ENCODE data around the gene OR2A25.
"Not testable (repeated sequence)": the region's sequence is repeated elsewhere in the genome, so short reads cannot be mapped to it uniquely, and the experiment has no call there.

The OR2A25 gene

GRCh38 chr7:144035385-144035784, 34.2 kb upstream of the OR2A25 start:
- no peak overlapping the region for H3K4me3 ChIP-seq (ENCODE audit: low read depth in 1 of 2, low read length in 2 of 2)
- H3K9me3 ChIP-seq (ENCODE audit: control insufficient read depth in 1 of 2, low read length in 2 of 2), result no peaks in the 10 kb centered on the region
- no peaks in the 10 kb centered on the region for H3K4me1 ChIP-seq (ENCODE audit: control insufficient read depth in 1 of 2, insufficient read depth in 2 of 2, low read length in 2 of 2)
- H3K27me3 ChIP-seq (ENCODE audit: low read depth, low read length), result no peaks in the 10 kb centered on the region
- H3K36me3 ChIP-seq (ENCODE audit: control insufficient read depth in 1 of 2, insufficient read depth in 2 of 2, low read length in 2 of 2), result no peaks in the 10 kb centered on the region
- H3K27ac ChIP-seq (ENCODE audit: low read length), result no peak overlapping the region

GRCh38 chr7:144036302-144036885, 33.2 kb upstream of the OR2A25 start:
- Histone ChIP-seq H3K36me3 (ENCODE audit: control insufficient read depth in 1 of 2, insufficient read depth in 2 of 2, low read length in 2 of 2) (no peaks in the 10 kb centered on the region), H3K9me3 (ENCODE audit: control insufficient read depth in 1 of 2, low read length in 2 of 2) (no peaks in the 10 kb centered on the region), H3K4me3 (ENCODE audit: low read depth in 1 of 2, low read length in 2 of 2) (no peak overlapping the region), H3K4me1 (ENCODE audit: control insufficient read depth in 1 of 2, insufficient read depth in 2 of 2, low read length in 2 of 2) (no peaks in the 10 kb centered on the region), H3K27me3 (ENCODE audit: low read depth, low read length) (no peaks in the 10 kb centered on the region), H3K27ac (ENCODE audit: low read length) (no peak overlapping the region)

GRCh38 chr7:144037414-144038035, 32.1 kb upstream of the OR2A25 start:
- H3K4me1 ChIP-seq (ENCODE audit: control insufficient read depth in 1 of 2, insufficient read depth in 2 of 2, low read length in 2 of 2), result no peaks in the 10 kb centered on the region
- no peak overlapping the region for H3K4me3 ChIP-seq (ENCODE audit: low read depth in 1 of 2, low read length in 2 of 2)
- H3K36me3 ChIP-seq (ENCODE audit: control insufficient read depth in 1 of 2, insufficient read depth in 2 of 2, low read length in 2 of 2), result no peaks in the 10 kb centered on the region
- H3K27me3 ChIP-seq (ENCODE audit: low read depth, low read length), result no peaks in the 10 kb centered on the region
- no peaks in the 10 kb centered on the region for H3K9me3 ChIP-seq (ENCODE audit: control insufficient read depth in 1 of 2, low read length in 2 of 2)
- no peak overlapping the region for H3K27ac ChIP-seq (ENCODE audit: low read length)

- Histone ChIP-seq H3K36me3 (ENCODE audit: control insufficient read depth in 1 of 2, insufficient read depth in 2 of 2, low read length in 2 of 2) (no peaks in the 10 kb centered on the region), H3K27me3 (ENCODE audit: low read depth, low read length) (no peaks in the 10 kb centered on the region), H3K4me3 (ENCODE audit: low read depth in 1 of 2, low read length in 2 of 2) (no peak overlapping the region), H3K4me1 (ENCODE audit: control insufficient read depth in 1 of 2, insufficient read depth in 2 of 2, low read length in 2 of 2) (no peaks in the 10 kb centered on the region), H3K9me3 (ENCODE audit: control insufficient read depth in 1 of 2, low read length in 2 of 2) (no peaks in the 10 kb centered on the region), H3K27ac (ENCODE audit: low read length) (no peak overlapping the region)
Measured at GRCh38 chr7:144038887-144039286, 30.7 kb upstream of the OR2A25 start.

GRCh38 chr7:144048648-144049047, 21.0 kb upstream of the OR2A25 start, which contains the start of gene OR2A5:
TSS of gene OR2A5 (plus strand) at chr7:144048948. CDS start at chr7:144050402, 1,454 bp downstream.
- H3K36me3 ChIP-seq (ENCODE audit: control insufficient read depth in 1 of 2, insufficient read depth in 2 of 2, low read length in 2 of 2), result no peaks in the 10 kb centered on the region
- no peaks in the 10 kb centered on the region for H3K27me3 ChIP-seq (ENCODE audit: low read depth, low read length)
- no peak within 1 kb of the TSS for H3K27ac ChIP-seq (ENCODE audit: low read length)
- H3K4me1 ChIP-seq (ENCODE audit: control insufficient read depth in 1 of 2, insufficient read depth in 2 of 2, low read length in 2 of 2), result no peaks in the 10 kb centered on the region
- H3K4me3 ChIP-seq (ENCODE audit: low read depth in 1 of 2, low read length in 2 of 2), result no peak within 1 kb of the TSS
- no peaks in the 10 kb centered on the region for H3K9me3 ChIP-seq (ENCODE audit: control insufficient read depth in 1 of 2, low read length in 2 of 2)

- H3K9me3 ChIP-seq (ENCODE audit: control insufficient read depth in 1 of 2, low read length in 2 of 2), result no peaks in the 10 kb centered on the region
- no peaks in the 10 kb centered on the region for H3K4me1 ChIP-seq (ENCODE audit: control insufficient read depth in 1 of 2, insufficient read depth in 2 of 2, low read length in 2 of 2)
- H3K27ac ChIP-seq (ENCODE audit: low read length), result no peak overlapping the region
- H3K36me3 ChIP-seq (ENCODE audit: control insufficient read depth in 1 of 2, insufficient read depth in 2 of 2, low read length in 2 of 2), result no peaks in the 10 kb centered on the region
- H3K27me3 ChIP-seq (ENCODE audit: low read depth, low read length), result no peaks in the 10 kb centered on the region
- no peak overlapping the region for H3K4me3 ChIP-seq (ENCODE audit: low read depth in 1 of 2, low read length in 2 of 2)
Measured at GRCh38 chr7:144049491-144049890, 20.1 kb upstream of the OR2A25 start.

GRCh38 chr7:144050093-144050492, 19.5 kb upstream of the OR2A25 start:
- Histone ChIP-seq H3K27me3 (ENCODE audit: low read depth, low read length) (no peaks in the 10 kb centered on the region), H3K4me3 (ENCODE audit: low read depth in 1 of 2, low read length in 2 of 2) (no peak overlapping the region), H3K36me3 (ENCODE audit: control insufficient read depth in 1 of 2, insufficient read depth in 2 of 2, low read length in 2 of 2) (no peaks in the 10 kb centered on the region), H3K27ac (ENCODE audit: low read length) (no peak overlapping the region), H3K9me3 (ENCODE audit: control insufficient read depth in 1 of 2, low read length in 2 of 2) (no peaks in the 10 kb centered on the region), H3K4me1 (ENCODE audit: control insufficient read depth in 1 of 2, insufficient read depth in 2 of 2, low read length in 2 of 2) (no peaks in the 10 kb centered on the region)

- H3K36me3 ChIP-seq (ENCODE audit: control insufficient read depth in 1 of 2, insufficient read depth in 2 of 2, low read length in 2 of 2); H3K4me1 ChIP-seq (ENCODE audit: control insufficient read depth in 1 of 2, insufficient read depth in 2 of 2, low read length in 2 of 2): not testable (repeated sequence)
Measured at GRCh38 chr7:144050884-144051283, 18.7 kb upstream of the OR2A25 start.

GRCh38 chr7:144057954-144058353, 11.7 kb upstream of the OR2A25 start:
- no peaks in the 10 kb centered on the region for H3K4me1 ChIP-seq (ENCODE audit: control insufficient read depth in 1 of 2, insufficient read depth in 2 of 2, low read length in 2 of 2)
- H3K27ac ChIP-seq (ENCODE audit: low read length), result no peak overlapping the region
- H3K4me3 ChIP-seq (ENCODE audit: low read depth in 1 of 2, low read length in 2 of 2), result no peak overlapping the region
- no peaks in the 10 kb centered on the region for H3K27me3 ChIP-seq (ENCODE audit: low read depth, low read length)
- no peaks in the 10 kb centered on the region for H3K36me3 ChIP-seq (ENCODE audit: control insufficient read depth in 1 of 2, insufficient read depth in 2 of 2, low read length in 2 of 2)
- peaks cover 0 to 7% of the 10 kb centered on the region in 2 donors for H3K9me3 ChIP-seq (ENCODE audit: control insufficient read depth in 1 of 2, low read length in 2 of 2)

More at GRCh38 chr7:144050884-144051283, 18.7 kb upstream of the OR2A25 start:
- H3K9me3 ChIP-seq (ENCODE audit: control insufficient read depth in 1 of 2, low read length in 2 of 2); H3K4me3 ChIP-seq (ENCODE audit: low read depth in 1 of 2, low read length in 2 of 2); H3K27ac ChIP-seq (ENCODE audit: low read length); H3K27me3 ChIP-seq (ENCODE audit: low read depth, low read length): not testable (repeated sequence)

- H3K4me1 ChIP-seq (ENCODE audit: control insufficient read depth in 1 of 2, insufficient read depth in 2 of 2, low read length in 2 of 2), result no peaks in the 10 kb centered on the region
- H3K36me3 ChIP-seq (ENCODE audit: control insufficient read depth in 1 of 2, insufficient read depth in 2 of 2, low read length in 2 of 2), result no peaks in the 10 kb centered on the region
- peaks cover 0 to 7% of the 10 kb centered on the region in 2 donors for H3K9me3 ChIP-seq (ENCODE audit: control insufficient read depth in 1 of 2, low read length in 2 of 2)
- H3K27ac ChIP-seq (ENCODE audit: low read length), result no peak overlapping the region
- H3K27me3 ChIP-seq (ENCODE audit: low read depth, low read length), result no peaks in the 10 kb centered on the region
- H3K4me3 ChIP-seq (ENCODE audit: low read depth in 1 of 2, low read length in 2 of 2), result no peak overlapping the region
Measured at GRCh38 chr7:144063710-144064109, 5.9 kb upstream of the OR2A25 start.

GRCh38 chr7:144069953-144070352, 342 bp downstream of the OR2A25 start:
- H3K36me3 ChIP-seq (ENCODE audit: control insufficient read depth in 1 of 2, insufficient read depth in 2 of 2, low read length in 2 of 2), result no peaks in the 10 kb centered on the region
- H3K9me3 ChIP-seq (ENCODE audit: control insufficient read depth in 1 of 2, low read length in 2 of 2), result no peaks in the 10 kb centered on the region
- H3K4me1 ChIP-seq (ENCODE audit: control insufficient read depth in 1 of 2, insufficient read depth in 2 of 2, low read length in 2 of 2), result no peaks in the 10 kb centered on the region
- no peak overlapping the region for H3K4me3 ChIP-seq (ENCODE audit: low read depth in 1 of 2, low read length in 2 of 2)
- H3K27ac ChIP-seq (ENCODE audit: low read length), result no peak overlapping the region
- H3K27me3 ChIP-seq (ENCODE audit: low read depth, low read length), result no peaks in the 10 kb centered on the region

- Histone ChIP-seq H3K27me3 (ENCODE audit: low read depth, low read length) (no peaks in the 10 kb centered on the region), H3K4me3 (ENCODE audit: low read depth in 1 of 2, low read length in 2 of 2) (no peak overlapping the region), H3K4me1 (ENCODE audit: control insufficient read depth in 1 of 2, insufficient read depth in 2 of 2, low read length in 2 of 2) (no peaks in the 10 kb centered on the region), H3K36me3 (ENCODE audit: control insufficient read depth in 1 of 2, insufficient read depth in 2 of 2, low read length in 2 of 2) (no peaks in the 10 kb centered on the region), H3K9me3 (ENCODE audit: control insufficient read depth in 1 of 2, low read length in 2 of 2) (no peaks in the 10 kb centered on the region), H3K27ac (ENCODE audit: low read length) (no peak overlapping the region)
Measured at GRCh38 chr7:144074374-144074773, 4.8 kb downstream of the OR2A25 start.

Measured in muscle layer of duodenum (tissue), 2 donors.